Spinal cord (tissue), 10 donors: ENCODE results near the gene MSI2. TPM values are rescaled to one million over a fixed set of nuclear protein-coding genes. Genes with fewer than 3 reads are reported as not detected.

Experiments
- DNase-seq, 6 donors: peaks; one replicate each; pipeline versions ENCODE4 v3.0.0 to v3.0.0-alpha.2; 2013 to 2015; ENCODE audit warnings: low spot score in 6 of 6, low read depth in 4 of 6
- H3K27ac ChIP-seq: one replicate; pipeline ENCODE4 v1.5.1; 2013; ENCODE audit warnings: low read depth, low read length, control low read depth
- H3K27me3 ChIP-seq: one replicate; pipeline ENCODE4 v1.6.1; 2013; ENCODE audit warnings: low read length; ENCODE audit not compliant: control insufficient read depth, insufficient read depth
- H3K36me3 ChIP-seq: one replicate; pipeline ENCODE4 v1.6.1; 2013; ENCODE audit warnings: low read length; ENCODE audit not compliant: control insufficient read depth, insufficient read depth
- H3K4me1 ChIP-seq: one replicate; pipeline ENCODE4 v1.6.1; 2013; ENCODE audit warnings: low read length; ENCODE audit not compliant: control insufficient read depth, insufficient read depth
- H3K4me3 ChIP-seq: one replicate; pipeline ENCODE4 v1.5.1; 2013; ENCODE audit warnings: low read depth, low read length, control low read depth
- H3K9me3 ChIP-seq: one replicate; pipeline ENCODE4 v1.6.1; 2013; ENCODE audit warnings: low read length; ENCODE audit not compliant: control insufficient read depth, insufficient read depth
- WGBS: methylation state at CpG from one replicate; pipeline ENCODE4 v1.1.5; 2013; ENCODE audit warnings: missing lambda C conversion rate; ENCODE audit not compliant: insufficient coverage; 5-methylcytosine and 5-hydroxymethylcytosine counted together
- polyA plus RNA-seq, 2 donors: library from polyadenylated mRNA; unstranded; fragments of 120-200 nt; gene quantifications; one replicate each; pipeline ENCODE4 v1.2.1, GENCODE V29; 2013; ENCODE audit not compliant: insufficient read length in 2 of 2
- total RNA-seq, 2 donors: library from RNA; depleted of rRNA in 1 of 2; stranded (reverse); fragments of 120-200 nt in 1 of 2; fragments of >200 nt in 1 of 2; gene quantifications; one replicate each; pipeline versions ENCODE4 v1.2.3 to v1.2.4, GENCODE V29; 2013 to 2014
- donor health status: healthy.

Gene MSI2
- total and polyA plus RNA-seq, 4 donors: 92.8 to 167 (median 109) TPM

DNA sequence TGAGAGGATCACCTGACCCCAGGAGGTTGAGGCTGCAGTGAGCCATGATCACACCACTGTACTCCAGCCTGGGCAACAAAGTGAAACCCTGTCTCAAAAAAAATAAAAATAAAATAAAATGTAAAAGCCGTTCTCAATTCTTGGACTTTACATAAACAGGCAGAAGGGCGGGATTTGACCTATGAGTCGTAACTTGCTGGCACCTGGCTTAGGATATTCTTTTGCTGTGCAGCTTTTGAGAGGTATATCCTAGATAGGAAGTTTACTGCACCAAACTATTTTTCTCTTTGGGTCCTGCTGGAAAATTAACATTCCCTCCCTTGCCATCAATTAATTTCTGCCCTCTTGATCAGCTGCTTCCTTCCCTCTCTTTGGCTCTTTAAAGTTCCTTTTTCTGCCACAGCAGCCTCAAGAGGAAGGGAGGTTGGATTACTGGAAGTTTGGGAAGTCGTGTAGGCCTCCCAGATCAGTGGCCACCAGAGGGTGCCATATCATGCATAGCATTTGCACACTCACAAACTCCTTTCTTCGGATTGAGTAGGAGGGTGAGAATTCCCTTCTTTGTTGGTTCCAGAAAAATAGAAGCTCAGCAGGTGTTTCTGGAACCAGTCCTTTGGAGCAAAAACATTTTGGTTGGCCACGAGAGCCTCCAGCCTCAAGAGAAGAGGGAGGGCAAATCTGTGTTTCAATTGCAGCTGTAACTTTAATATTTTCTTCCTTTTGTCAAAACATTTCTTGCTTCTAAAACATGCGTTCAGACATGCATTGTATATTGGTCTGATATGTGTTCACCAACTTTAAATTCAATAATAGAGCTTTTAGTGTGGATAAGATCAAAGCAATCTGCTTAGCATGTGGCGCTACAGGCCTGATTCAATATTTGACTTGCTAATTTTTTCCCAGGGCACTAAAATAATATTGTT is 341.5 kb downstream of the MSI2 start:
- H3K36me3 ChIP-seq: peaks cover 6% of the 10 kb centered on the region
- H3K27me3 ChIP-seq: no peaks in the 10 kb centered on the region
- H3K9me3 ChIP-seq: peaks cover 4% of the 10 kb centered on the region
- peaks cover 20% of the 10 kb centered on the region for H3K4me1 ChIP-seq
- peak in 5 of 6 donors; percentile 66 to 94 (median 71) for DNase-seq
- peak overlapping the region; percentile 72 for H3K27ac ChIP-seq
- WGBS: no CpG with 5 or more reads among the region's 8 CpGs
- H3K4me3 ChIP-seq: no peak overlapping the region

DNA sequence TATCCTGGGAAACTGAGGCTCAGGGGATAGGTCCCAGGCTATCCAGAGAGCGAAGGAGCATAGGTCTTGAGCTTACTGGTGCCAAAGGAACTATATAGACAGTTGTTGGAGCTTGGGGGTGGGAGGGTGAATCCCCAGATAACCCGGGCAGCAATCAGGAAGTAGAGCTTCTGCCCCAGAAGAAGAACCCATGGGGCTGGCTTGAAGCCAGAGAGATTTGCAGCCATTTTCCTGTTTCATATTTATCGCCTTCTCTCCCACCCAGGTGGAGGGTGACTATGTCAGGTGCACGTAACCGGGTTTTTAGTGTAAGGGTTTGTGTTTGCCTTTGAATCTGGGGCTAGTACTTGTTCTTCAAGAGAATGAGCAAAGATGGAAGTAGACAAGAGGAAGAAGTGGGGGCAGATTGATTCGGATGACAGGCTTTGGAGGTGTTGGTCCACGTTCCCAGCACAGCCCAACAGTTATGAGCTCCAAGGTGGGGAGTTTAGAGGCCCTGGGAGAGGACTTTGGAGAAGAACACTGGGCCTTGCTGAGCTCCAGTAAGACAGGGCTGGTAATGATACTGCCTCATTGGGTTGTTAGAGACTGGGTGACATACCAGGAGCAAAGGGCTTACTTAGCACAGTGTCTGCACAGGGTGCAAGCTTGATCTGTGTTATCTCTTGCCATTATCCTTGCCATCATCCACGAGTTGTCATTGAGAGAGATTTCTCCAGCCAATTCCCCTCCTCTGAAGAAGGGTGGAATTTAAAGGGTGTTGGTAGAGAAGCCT is 343.1 kb downstream of the MSI2 start:
- peaks cover 9% of the 10 kb centered on the region for H3K36me3 ChIP-seq
- WGBS: 89% methylated on average over 6 of the region's 8 CpGs
- DNase-seq: no peak
- H3K27ac ChIP-seq: no peak overlapping the region
- H3K4me1 ChIP-seq: peaks cover 35% of the 10 kb centered on the region
- H3K9me3 ChIP-seq: peaks cover 4% of the 10 kb centered on the region
- H3K27me3 ChIP-seq: no peaks in the 10 kb centered on the region
- H3K4me3 ChIP-seq: no peak overlapping the region

DNA sequence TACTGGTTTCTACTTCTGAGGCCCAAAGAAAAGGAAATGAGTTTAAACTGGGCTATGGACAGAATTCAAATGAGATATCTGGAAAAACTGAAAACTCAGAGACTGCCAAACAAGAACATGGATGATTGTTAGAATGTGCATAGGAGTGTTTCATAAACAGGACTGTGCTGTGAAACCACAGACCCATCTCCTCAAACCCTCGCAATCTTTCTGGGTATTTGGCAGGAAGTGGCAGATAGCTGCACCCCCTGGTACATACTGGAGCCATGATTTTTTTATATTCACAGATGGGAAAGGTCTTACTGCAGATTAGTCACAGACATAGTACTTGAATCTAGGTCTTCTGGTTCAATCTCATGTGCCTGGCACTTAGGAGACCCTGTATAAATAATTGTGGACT is 343.8 kb downstream of the MSI2 start:
- H3K27ac ChIP-seq: no peak overlapping the region
- H3K4me1 ChIP-seq: peaks cover 41% of the 10 kb centered on the region
- H3K9me3 ChIP-seq: peaks cover 4% of the 10 kb centered on the region
- no CpG with 5 or more reads among the region's 1 CpG for WGBS
- no peak for DNase-seq
- no peaks in the 10 kb centered on the region for H3K27me3 ChIP-seq
- no peak overlapping the region for H3K4me3 ChIP-seq
- peaks cover 9% of the 10 kb centered on the region for H3K36me3 ChIP-seq

DNA sequence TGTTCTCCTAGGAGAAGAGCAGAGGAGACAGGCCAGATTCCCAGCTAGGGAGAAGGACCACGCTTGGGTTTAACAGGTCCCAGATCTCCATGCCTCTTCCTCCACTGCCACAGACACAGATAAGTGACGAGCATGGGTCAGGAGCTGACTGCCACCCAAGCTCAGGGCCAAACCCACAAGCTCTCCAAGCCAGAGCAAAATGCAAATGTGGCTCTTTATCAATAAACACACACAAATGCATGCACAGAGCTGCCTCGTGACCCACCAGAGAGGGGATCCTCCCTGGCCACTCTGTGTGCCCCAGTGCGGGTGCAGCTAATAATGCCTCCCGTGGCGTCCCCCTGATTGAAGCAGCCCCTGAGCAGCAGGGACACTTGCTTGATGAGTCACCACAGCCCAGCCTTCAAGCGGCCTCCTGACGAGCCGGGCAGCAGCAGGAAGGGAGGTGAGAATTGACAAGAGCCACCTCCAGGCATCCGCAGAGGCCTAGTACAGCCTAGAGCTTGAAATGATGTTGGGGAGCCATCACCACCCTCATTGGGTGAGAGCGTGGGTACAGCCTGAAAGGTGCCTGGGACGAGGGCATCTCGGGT is 344.9 kb downstream of the MSI2 start:
- no peaks in the 10 kb centered on the region for H3K27me3 ChIP-seq
- WGBS: 91% methylated on average over 13 of the region's 13 CpGs
- H3K4me3 ChIP-seq: no peak overlapping the region
- no peak for DNase-seq
- H3K4me1 ChIP-seq: peaks cover 45% of the 10 kb centered on the region
- peaks cover 7% of the 10 kb centered on the region for H3K36me3 ChIP-seq
- H3K9me3 ChIP-seq: no peaks in the 10 kb centered on the region
- no peak overlapping the region for H3K27ac ChIP-seq

DNA sequence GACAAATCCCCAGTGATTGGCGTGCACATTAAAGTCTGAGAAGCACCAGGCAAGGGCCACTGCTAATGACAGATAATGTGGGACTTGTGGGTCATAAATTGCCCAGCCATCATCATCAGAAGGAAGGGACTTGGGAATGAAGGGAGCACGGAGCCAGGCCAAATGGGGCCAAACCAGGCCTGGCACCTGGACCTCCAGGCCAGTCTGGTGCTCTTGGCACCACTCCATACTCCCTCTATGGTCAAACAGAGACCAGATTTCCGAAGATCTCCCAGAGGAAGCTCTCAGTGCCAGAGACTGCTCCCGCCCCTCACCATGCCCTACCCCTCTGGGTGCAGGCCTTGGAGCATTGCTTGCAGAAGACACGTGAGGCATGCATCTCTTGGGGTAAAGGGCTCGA is 346.6 kb downstream of the MSI2 start:
- Histone ChIP-seq H3K4me3 (no peak overlapping the region), H3K4me1 (peaks cover 47% of the 10 kb centered on the region), H3K27me3 (no peaks in the 10 kb centered on the region), H3K27ac (no peak overlapping the region), H3K36me3 (peaks cover 8% of the 10 kb centered on the region), H3K9me3 (no peaks in the 10 kb centered on the region)
- 85% methylated on average over 4 of the region's 6 CpGs for WGBS
- no peak for DNase-seq

DNA sequence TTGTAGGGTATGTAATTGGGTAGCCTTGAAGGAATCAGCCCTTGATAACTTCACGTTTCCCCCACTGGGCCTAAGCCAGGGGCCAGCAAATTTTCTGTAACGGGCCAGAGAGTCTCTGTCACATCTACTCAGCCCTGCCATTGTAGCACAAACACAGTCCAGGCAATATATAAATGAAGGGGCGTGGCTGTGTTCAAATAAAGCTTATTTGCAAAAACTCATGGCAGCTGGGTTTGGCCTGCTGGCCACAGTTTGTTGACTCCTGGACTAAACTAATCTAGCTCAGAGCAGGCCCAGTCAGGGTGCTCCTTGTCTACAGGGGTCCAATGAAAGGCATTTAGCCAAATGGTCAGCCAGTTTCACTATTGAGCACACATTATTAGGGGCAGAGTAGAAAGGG is 347.2 kb downstream of the MSI2 start:
- Histone ChIP-seq H3K27me3 (no peaks in the 10 kb centered on the region), H3K36me3 (peaks cover 12% of the 10 kb centered on the region), H3K4me1 (peaks cover 54% of the 10 kb centered on the region), H3K9me3 (no peaks in the 10 kb centered on the region), H3K27ac (no peak overlapping the region), H3K4me3 (no peak overlapping the region)
- DNase-seq: no peak
- 90% methylated on average over 2 of the region's 3 CpGs for WGBS

DNA sequence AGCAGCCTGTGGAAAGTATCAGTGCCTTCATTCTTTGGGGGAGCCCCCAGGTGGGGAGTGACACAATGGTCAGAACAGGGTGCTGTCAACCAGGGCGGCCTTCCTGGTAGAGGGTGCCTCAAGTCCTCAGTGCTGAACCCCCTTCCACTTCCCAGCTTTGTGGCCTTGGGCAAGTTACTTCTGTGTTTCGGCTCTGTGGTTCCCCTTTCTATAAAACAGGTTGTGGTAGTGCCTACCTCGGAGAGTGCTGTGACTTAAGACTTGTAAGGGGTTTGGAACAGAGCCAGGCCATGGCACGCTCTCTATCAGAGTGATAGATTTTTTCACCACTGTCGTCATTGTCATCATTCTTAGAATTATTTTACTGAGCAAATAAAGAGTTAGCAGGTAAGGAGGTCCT is 347.7 kb downstream of the MSI2 start:
- Histone ChIP-seq H3K4me1 (peaks cover 58% of the 10 kb centered on the region), H3K4me3 (no peak overlapping the region)

DNA sequence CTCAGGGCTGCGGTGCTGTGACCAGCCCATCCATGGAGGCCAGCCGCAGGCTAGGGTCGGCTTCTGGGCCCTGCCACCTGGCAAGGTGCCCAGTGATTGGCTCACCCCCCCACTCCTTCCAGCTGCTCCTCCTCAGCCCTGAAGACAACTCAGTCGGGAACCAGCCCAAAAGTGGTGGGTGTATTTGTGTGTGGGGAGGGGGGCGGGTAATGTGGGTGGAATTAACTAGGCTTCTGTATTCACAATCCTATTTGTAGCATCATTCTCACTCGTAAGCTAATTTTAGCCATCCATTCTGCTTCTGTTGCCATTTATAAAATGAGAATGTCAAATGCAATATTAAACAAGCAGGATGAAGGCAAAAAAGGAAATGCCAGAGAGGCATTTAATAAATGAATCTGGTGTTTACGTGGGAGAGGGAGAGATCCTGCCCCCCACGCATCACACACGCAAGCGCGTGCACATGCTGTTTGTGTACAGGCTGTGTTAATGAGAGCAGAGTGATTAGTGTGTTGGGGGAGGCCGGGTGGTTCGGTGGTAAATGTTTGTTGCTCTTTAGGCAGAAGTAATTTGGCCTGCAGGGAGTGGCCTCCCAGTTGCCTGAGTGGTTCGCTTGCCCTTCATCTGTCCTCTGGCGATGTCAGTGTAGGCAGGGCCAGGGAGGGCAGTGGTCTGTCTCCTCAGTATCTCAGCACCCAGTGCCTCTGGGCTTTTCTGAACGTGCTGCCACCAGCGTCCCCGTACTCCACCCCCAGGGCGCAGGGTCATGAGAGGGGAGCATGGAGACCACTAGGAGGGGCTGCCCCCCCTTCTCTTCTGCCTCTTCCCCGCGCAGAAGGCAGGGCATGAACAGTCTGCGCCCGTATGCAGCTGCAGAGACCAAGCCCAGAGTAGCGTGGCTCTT is 348.7 kb downstream of the MSI2 start:
- peak overlapping the region; percentile 77 for H3K27ac ChIP-seq
- no peaks in the 10 kb centered on the region for H3K27me3 ChIP-seq
- H3K4me1 ChIP-seq: peaks cover 61% of the 10 kb centered on the region
- no peaks in the 10 kb centered on the region for H3K9me3 ChIP-seq
- H3K4me3 ChIP-seq: no peak overlapping the region
- peaks cover 12% of the 10 kb centered on the region for H3K36me3 ChIP-seq
- peak in 2 of 6 donors; percentile 73 to 83 for DNase-seq
- 13% methylated on average over 19 of the region's 24 CpGs for WGBS

More for the DNA sequence above, 347.7 kb downstream of the MSI2 start:
- H3K9me3 ChIP-seq: no peaks in the 10 kb centered on the region
- peaks cover 12% of the 10 kb centered on the region for H3K36me3 ChIP-seq
- WGBS: 71% methylated on average over 1 of the region's 5 CpGs
- DNase-seq: no peak
- peak overlapping the region; percentile 77 for H3K27ac ChIP-seq
- no peaks in the 10 kb centered on the region for H3K27me3 ChIP-seq

DNA sequence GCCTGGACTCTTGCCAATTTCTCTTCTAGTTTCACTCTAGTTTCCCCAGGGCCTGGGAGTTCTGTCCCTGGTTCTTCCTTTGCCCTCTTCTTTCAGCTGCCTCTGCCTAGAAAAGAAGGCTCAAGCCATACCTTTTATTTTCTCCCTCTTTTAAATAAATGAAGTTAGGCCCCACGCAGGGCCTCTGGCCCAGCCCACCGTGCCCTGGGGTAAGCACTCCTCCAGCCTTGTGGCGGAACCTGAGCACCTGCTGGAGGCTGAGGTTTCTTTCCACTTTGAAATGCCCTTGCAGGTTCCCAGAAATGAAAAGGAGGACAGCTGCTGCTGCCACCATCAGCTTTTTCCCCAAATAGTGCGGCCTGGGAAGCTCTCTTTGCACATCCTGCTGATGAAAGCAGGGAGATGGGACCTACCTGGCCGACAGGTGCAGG is 349.4 kb downstream of the MSI2 start:
- H3K27me3 ChIP-seq: no peaks in the 10 kb centered on the region
- DNase-seq: peak in 2 of 6 donors; percentile 50 to 88
- H3K36me3 ChIP-seq: peaks cover 12% of the 10 kb centered on the region
- peaks cover 61% of the 10 kb centered on the region for H3K4me1 ChIP-seq
- WGBS: 69% methylated on average over 5 of the region's 5 CpGs
- H3K27ac ChIP-seq: peak overlapping the region; percentile 77
- H3K4me3 ChIP-seq: no peak overlapping the region
- H3K9me3 ChIP-seq: no peaks in the 10 kb centered on the region
